SU-DHL-6 (cell line): Measurements from ENCODE around the gene SORCS2.

ENCODE experiments used
- H2AFZ ChIP-seq: fragments of 200-600 bp; sonication (generic); 2 replicates; pipeline ENCODE4 v1.6.1; 2014; ENCODE audit warnings: low read depth, mild to moderate bottlenecking, moderate library complexity, mixed read lengths, antibody characterized with exemption, low read length; ENCODE audit not compliant: severe bottlenecking
- H3F3A ChIP-seq: fragments of 200-600 bp; shearing (Covaris generic); 2 replicates; pipeline ENCODE4 v1.6.0; 2016; ENCODE audit warnings: antibody characterized with exemption, mild to moderate bottlenecking; ENCODE audit not compliant: insufficient read depth
- H3K27ac ChIP-seq: fragments of 200-600 bp; sonication (generic); 2 replicates; pipeline ENCODE4 v1.5.1; 2016; ENCODE audit warnings: low read depth, mild to moderate bottlenecking, low read length, moderate library complexity, mixed read lengths
- H3K27me3 ChIP-seq: fragments of 200-600 bp; sonication (generic), shearing (Covaris generic); 2 replicates; pipeline ENCODE4 v1.6.0; 2014; ENCODE audit warnings: mild to moderate bottlenecking, low read length
- H3K36me3 ChIP-seq: fragments of 200-600 bp; sonication (generic); 2 replicates; pipeline ENCODE4 v1.6.1; 2014; ENCODE audit warnings: mild to moderate bottlenecking, low read length, mixed read lengths
- H3K4me2 ChIP-seq: fragments of 300-600, 200-600 bp; shearing (Covaris generic), sonication (generic); 2 replicates; pipeline ENCODE4 v1.6.0; 2014; ENCODE audit warnings: low read length, low read depth, mild to moderate bottlenecking; ENCODE audit not compliant: poor library complexity, severe bottlenecking
- H3K4me3 ChIP-seq: fragments of 200-600 bp; sonication (generic); 2 replicates; pipeline ENCODE4 v1.5.1; 2014; ENCODE audit warnings: antibody characterized with exemption, low read length, mild to moderate bottlenecking, mixed read lengths; ENCODE audit not compliant: insufficient read depth, poor library complexity, severe bottlenecking
- H3K79me2 ChIP-seq: fragments of 200-600 bp; sonication (generic); 2 replicates; pipeline ENCODE4 v1.6.1; 2014; ENCODE audit warnings: mild to moderate bottlenecking, low read length, moderate library complexity; ENCODE audit not compliant: insufficient read depth
- H3K9ac ChIP-seq: fragments of 200-600 bp; sonication (generic); 2 replicates; pipeline ENCODE4 v1.7.0; 2014; ENCODE audit warnings: mild to moderate bottlenecking, low read length
- H3K9me2 ChIP-seq: fragments of 200-600 bp; sonication (generic); replicated peaks from 2 replicates; pipeline ENCODE4 v1.6.1; 2014; ENCODE audit warnings: low read length; ENCODE audit not compliant: insufficient read depth
- H3K9me3 ChIP-seq: fragments of 200-600 bp; sonication (generic); 2 replicates; pipeline ENCODE4 v1.6.1; 2014; ENCODE audit warnings: low read length, mixed read lengths; ENCODE audit not compliant: insufficient read depth
- H4K20me1 ChIP-seq: fragments of 200-600 bp; sonication (generic); 2 replicates; pipeline ENCODE4 v1.6.1; 2014; ENCODE audit warnings: low read depth, mild to moderate bottlenecking, antibody characterized with exemption, low read length, moderate library complexity, mixed read lengths
- EZH2phosphoT487 ChIP-seq: fragments of 200-600 bp; sonication (generic), shearing (Covaris generic); conservative IDR thresholded peaks from 2 replicates; pipeline ENCODE4 v1.6.1; 2018; ENCODE audit warnings: mild to moderate bottlenecking, antibody characterized with exemption, low read length, moderate library complexity, mixed read lengths
- TF ChIP-seq, protein P1 (sequence below): fragments of 200-600 bp; sonication (generic); IDR thresholded peaks from one replicate; pipeline ENCODE4 v1.5.1; 2017; ENCODE audit warnings: antibody characterized with exemption, mild to moderate bottlenecking, low read length, moderate library complexity; ENCODE audit not compliant: insufficient read depth, poor library complexity, severe bottlenecking

Gene SORCS2

GRCh38 chr4:7466215-7466614 is 273.9 kb downstream of the SORCS2 start:
- Histone ChIP-seq H3K27ac (no peak overlapping the region), H2AFZ (no peak overlapping the region), H3K4me2 (no peak overlapping the region), H3K9me3 (no peaks in the 10 kb centered on the region), H3K27me3 (no peaks in the 10 kb centered on the region), H3K4me3 (no peak overlapping the region), H3K79me2 (no peaks in the 10 kb centered on the region), H3K9ac (no peak overlapping the region), H4K20me1 (no peaks in the 10 kb centered on the region), H3K36me3 (no peaks in the 10 kb centered on the region), H3F3A (no peaks in the 10 kb centered on the region), H3K9me2 (no peaks in the 10 kb centered on the region)
- TF ChIP-seq, protein P1, sequence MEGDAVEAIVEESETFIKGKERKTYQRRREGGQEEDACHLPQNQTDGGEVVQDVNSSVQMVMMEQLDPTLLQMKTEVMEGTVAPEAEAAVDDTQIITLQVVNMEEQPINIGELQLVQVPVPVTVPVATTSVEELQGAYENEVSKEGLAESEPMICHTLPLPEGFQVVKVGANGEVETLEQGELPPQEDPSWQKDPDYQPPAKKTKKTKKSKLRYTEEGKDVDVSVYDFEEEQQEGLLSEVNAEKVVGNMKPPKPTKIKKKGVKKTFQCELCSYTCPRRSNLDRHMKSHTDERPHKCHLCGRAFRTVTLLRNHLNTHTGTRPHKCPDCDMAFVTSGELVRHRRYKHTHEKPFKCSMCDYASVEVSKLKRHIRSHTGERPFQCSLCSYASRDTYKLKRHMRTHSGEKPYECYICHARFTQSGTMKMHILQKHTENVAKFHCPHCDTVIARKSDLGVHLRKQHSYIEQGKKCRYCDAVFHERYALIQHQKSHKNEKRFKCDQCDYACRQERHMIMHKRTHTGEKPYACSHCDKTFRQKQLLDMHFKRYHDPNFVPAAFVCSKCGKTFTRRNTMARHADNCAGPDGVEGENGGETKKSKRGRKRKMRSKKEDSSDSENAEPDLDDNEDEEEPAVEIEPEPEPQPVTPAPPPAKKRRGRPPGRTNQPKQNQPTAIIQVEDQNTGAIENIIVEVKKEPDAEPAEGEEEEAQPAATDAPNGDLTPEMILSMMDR: no peak
- TF ChIP-seq EZH2phosphoT487: no peak

DNA sequence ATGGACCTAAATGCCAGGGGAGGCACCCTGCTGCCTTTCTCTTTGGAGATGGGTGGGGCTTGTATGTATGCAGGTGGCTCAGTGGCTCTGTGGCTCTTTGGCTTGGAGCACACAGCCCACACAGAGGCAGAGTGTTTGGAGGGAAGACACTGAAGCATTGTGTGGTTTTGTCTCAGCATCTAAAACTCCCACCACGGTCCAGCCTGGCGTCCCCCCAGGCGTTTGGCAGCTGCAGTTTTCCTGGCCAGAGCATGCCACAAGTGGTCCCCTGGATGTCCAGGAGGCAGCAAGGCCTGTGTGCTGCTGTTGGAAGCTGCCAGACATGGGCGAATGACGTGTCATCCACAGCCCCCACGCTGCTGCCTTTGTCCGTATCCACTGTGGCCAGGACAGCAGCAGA is 274.6 kb downstream of the SORCS2 start:
- Histone ChIP-seq H4K20me1 (no peaks in the 10 kb centered on the region), H3K4me2 (no peak overlapping the region), H3K4me3 (no peak overlapping the region), H2AFZ (no peak overlapping the region), H3K9me2 (no peaks in the 10 kb centered on the region), H3F3A (no peaks in the 10 kb centered on the region), H3K79me2 (no peaks in the 10 kb centered on the region), H3K27ac (no peak overlapping the region), H3K9ac (no peak overlapping the region), H3K36me3 (no peaks in the 10 kb centered on the region), H3K9me3 (no peaks in the 10 kb centered on the region), H3K27me3 (no peaks in the 10 kb centered on the region)
- TF ChIP-seq EZH2phosphoT487: no peak
- TF ChIP-seq, protein P1: no peak

DNA sequence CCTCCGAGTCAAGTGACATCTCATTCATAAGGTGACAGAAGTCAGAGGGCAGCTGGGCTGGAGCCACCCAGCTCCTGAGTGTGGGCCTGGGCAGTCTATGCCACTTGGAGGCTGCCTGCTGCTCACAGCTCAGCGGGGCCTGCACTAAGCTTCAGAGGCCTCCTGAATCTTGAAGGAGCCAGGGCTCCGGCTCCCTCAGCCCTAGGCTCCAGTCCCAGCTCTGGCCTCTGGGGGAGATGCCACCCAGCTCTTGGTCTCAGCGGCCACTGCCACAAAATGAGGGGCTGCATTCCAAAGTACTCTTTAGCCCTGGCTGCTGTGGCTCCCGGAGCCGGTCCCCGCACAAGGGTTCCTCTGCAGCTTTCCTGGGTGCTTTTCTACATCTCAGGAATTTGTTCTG is 275.1 kb downstream of the SORCS2 start:
- no peaks in the 10 kb centered on the region for H3K27me3 ChIP-seq
- H3K9ac ChIP-seq: no peak overlapping the region
- no peaks in the 10 kb centered on the region for H3F3A ChIP-seq
- H2AFZ ChIP-seq: no peak overlapping the region
- H3K9me3 ChIP-seq: no peaks in the 10 kb centered on the region
- H4K20me1 ChIP-seq: no peaks in the 10 kb centered on the region
- H3K79me2 ChIP-seq: no peaks in the 10 kb centered on the region
- no peaks in the 10 kb centered on the region for H3K36me3 ChIP-seq
- H3K4me3 ChIP-seq: no peak overlapping the region
- TF ChIP-seq, protein P1: no peak
- no peak for TF ChIP-seq EZH2phosphoT487
- H3K9me2 ChIP-seq: no peaks in the 10 kb centered on the region
- no peak overlapping the region for H3K4me2 ChIP-seq
- H3K27ac ChIP-seq: no peak overlapping the region
